Ureter (tissue), 1 donor: Measurements from ENCODE around the gene SPI1. TPM values are rescaled to one million over a fixed set of nuclear protein-coding genes. Genes with fewer than 3 reads are reported as not detected.
A peak's percentile ranks its signal among the peaks of the same experiment; 100 is the strongest.

Source experiments
- DNase-seq: peaks from one replicate; pipeline ENCODE4 v3.0.0-alpha.2; 2020; ENCODE audit warnings: low spot score
- total RNA-seq: library from RNA; stranded (reverse); gene quantifications from one replicate; pipeline ENCODE4 v1.2.4, GENCODE V29; 2023
- donor health status: DM: yes; HTN: yes; CAD: no.

The SPI1 gene
- total RNA-seq: 10.6 TPM

DNA sequence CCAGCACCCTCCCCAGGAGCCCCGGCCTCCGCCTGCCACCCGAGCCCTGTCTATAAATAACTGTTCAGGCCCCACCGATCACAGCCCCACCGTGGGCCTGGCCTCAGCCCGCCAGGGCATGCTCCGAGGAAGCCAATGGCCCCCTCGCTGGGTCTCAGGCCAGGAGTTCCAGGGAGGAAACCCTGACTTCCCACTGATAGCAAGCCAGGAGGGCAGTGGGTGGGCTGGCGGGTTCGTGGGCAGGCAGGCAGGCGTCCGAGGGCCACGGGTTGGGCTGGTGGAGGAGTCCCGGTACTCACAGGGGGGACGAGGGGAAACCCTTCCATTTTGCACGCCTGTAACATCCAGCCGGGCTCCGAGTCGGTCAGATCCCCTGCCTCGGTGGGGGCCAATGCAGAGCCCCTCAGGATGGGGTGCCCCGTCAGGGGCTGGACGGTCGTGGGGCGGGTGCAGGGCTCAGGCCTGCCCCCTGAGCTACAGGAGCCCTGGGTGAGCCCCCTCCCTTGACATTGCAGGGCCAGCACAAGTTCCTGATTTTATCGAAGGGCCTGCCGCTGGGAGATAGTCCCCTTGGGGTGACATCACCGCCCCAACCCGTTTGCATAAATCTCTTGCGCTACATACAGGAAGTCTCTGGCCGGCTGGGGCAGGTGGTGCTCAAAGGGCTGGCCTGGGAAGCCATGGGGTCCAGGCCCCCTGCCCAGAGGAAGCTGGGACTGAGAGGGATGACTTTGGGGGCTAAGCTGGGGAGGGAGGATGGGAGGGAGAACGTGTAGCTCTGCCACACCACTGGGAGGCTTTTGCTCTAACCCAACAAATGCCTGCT lies at the start of gene SPI1:
SPI1 (minus strand) TSS at position 538 of the 826 bp plus-strand sequence; CDS start at position 344, 194 bp downstream.
- no peak for DNase-seq

DNA sequence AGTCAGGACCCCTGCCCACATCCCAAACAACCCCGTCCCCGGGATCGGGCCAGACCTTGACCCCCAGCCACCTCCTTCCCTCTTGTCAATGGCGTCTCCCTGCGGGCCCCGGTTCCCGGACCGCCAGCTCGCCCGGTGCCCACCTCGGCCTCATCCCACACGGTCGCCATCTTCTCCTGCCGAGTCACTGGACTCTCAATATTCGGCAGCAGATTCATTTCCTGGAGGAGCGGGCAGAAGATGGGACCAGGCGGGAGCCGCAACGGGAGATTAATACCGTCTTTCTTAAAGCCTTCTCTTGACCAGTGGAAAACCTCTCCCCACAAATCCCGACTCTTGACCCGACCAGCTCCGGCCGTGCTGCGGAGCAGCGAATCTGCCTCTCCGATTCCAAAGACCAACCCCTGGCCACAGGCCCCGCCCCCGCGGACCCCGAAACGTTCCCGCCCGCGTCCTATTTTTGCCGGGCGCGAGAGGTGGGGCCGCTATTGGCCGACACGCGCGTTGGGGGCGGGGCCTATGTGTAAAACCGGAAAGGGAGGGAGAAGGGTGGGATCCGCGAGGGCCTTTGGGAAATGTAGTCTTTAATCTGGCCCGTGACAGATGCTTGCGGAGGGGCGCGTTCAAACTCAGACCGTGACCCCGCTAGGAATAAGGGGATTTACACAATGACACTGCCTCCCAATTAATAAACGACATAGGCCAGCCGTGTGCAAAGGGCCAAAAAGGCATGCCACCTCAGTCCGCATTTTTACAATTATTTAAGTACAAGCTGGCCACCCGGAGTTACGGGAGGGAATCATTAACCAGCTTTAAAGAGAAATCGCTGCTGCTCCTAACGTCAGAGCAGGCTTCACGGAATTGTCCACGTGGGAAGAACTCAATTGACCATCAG lies 48.0 kb upstream of the SPI1 start, which contains the start of gene PSMC3:
PSMC3 (minus strand) TSS at position 378 of the 895 bp plus-strand sequence; CDS start at position 218, 160 bp downstream.
- peak; percentile 99 for DNase-seq

DNA sequence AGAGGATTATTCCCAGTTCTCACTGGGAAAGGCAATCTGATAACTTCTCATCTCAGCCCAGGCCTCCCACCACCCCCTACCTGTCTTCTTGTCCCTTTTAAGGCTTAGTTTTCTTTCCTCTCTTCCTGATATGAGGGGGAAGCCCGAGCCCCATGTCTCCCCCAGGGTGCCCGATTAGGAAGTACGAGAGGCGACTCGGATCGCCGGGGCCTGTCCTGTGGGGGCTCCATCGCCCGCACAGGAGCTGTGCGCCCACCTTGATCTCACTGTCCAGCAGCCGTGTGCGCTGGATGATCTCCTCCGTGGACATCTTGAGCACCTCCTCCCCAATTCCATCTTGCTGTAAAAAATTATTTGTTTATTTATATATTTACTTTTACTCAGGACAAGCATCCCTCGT lies 47.3 kb upstream of the SPI1 start:
- DNase-seq: no peak

DNA sequence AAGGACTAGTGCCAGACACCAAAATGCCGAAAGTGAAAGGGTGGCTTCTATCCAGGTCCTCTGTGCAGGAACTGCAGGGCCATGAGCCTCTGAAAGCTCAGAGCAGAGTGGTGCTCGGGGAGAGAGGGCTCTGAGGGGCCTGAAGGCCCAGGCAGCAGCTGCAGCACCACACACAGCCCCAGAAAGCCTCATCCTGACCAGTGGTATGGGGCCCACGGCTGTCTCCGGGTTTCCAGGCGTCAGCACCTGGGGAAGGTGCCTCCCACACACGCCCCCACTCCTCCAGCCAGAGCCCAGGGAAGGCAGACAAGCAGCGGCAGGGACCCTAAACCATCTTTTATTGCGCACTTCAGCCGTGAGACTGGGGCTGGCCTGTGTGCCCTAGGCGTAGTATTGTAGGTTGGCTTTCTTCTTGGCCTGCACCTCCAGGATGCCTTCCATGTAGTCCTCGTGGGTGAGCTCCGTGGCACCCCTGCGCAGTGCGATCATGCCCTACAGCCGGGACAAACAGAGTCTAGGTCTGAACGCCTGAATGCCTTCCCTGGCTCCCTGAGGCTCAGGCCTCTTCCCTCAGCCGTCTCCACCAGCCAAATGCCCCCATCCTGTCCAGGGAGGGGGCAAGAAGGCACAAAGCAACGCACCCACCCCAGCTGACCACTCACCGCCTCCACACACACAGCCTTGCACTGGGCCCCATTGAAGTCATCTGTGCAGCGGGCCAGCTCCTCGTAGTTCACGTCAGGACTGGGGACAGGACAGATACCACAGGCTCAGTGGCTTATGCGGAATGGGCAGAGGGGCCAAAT lies 40.3 kb upstream of the SPI1 start:
- no peak for DNase-seq

DNA sequence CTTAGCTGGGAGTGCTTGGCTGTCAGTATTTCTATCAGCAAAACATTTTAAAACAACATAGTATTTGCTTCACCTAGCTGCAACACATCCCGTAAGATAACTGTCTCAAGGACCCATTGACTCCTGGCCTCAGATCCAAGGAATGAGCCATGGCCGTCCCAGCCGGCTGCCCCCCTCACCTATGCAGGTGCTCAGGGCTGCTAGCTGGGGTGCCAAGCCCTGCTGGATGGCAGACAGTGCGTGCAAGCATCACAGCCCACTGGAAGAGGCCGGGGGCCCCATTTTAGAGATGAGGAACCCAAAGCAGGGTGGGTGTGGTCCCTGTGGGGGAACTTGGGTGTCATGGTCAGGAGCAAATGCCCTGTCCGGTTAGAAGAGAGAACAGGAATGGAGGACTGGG lies 39.4 kb upstream of the SPI1 start:
- no peak for DNase-seq

DNA sequence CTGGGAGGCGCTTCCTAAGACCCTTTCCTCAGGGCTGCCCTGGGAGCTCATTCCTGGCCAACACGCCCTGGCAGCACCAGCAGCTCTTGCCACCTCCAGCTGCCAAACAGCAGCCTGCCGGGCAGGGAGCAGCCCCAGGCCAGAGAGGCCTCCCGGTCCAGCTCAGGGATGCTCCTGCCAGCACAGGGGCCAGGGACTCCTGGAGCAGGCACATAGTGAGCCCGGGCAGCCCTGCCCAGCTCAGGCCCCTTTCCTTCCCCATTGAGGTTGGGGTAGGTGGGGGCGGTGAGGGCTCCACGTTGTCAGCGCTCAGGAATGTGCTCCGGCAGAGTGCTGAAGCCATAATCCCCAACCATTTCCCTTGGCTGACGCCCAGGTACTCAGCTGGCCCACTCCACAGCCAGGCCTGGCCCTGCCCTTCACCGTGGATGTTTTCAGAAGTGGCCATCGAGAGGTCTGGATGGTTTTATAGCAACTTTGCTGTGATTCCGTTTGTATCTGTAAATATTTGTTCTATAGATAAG lies 37.7 kb upstream of the SPI1 start:
- DNase-seq: peak; percentile 88

DNA sequence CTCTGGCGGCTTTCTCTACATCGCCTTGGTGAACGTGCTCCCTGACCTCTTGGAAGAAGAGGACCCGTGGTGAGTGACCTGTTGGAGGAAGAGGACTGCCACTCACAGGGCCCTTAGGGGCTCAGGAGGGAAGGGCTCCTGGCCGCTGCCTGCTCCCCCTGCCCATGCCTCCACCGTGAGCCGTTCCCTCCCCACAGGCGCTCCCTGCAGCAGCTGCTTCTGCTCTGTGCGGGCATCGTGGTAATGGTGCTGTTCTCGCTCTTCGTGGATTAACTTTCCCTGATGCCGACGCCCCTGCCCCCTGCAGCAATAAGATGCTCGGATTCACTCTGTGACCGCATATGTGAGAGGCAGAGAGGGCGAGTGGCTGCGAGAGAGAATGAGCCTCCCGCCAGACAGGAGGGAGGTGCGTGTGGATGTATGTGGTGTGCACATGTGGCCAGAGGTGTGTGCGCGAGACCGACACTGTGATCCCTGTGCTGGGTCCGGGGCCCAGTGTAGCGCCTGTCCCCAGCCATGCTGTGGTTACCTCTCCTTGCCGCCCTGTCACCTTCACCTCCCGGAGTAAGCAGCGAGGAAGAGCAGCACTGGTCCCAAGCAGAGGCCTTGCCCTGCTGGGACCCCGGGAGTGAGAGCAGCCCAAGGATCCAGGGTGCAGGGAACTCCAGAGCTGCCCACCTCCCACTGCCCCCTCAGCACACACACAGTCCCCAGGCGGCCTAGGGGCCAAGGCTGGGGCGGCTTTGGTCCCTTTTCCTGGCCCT lies 36.9 kb upstream of the SPI1 start:
- no peak for DNase-seq

DNA sequence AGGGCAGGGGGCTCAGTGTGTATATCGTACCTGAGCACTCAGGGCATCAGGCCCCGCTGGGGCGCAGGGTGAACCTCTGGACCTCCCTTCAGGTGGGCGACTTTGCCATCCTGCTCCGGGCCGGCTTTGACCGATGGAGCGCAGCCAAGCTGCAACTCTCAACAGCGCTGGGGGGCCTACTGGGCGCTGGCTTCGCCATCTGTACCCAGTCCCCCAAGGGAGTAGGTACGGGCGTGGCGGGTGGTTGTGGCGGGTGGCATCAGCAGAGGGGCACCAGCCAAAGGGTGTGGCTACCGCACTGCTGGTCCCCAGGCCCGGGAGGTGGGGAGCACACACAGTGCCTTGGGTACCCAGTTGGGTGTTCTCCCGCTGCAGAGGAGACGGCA lies 36.3 kb upstream of the SPI1 start:
- DNase-seq: no peak

DNA sequence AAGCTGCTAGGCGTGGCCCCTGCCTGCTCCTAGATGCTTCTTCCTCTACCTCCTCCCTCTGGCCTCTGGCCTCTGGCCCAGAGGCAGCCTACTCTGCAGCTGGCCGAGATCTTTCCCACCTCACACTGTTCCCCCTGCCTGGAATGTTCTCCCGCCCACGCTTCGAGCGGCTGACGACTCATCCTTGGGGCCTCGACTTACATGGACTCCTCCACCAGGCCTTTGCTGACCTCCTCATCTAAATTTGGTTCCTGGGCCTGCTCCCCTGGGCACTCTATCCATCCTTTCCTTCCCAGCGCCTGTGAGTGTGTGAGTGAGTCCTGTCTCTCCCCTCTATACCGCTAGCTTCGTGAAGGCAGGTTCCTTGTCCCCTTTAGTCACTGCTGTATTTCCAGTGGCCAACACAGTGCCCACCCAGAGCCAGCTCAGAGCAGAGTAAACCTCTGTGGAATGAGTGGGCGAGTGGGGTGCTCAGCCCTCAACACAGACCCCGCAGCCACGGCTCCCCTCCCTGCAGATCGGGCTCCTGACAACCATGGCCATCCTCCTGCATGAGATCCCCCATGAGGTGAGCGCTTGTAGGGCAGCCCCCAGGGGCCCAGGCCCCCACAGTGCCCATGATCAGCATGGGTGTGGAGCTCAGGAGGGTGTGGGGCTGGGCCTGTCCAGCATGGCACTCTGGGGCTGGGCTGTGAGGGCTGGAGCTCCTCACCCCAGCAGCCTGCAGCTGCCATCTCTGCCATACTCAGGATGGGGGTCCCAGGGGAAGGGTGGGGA lies 35.7 kb upstream of the SPI1 start:
- DNase-seq: no peak

DNA sequence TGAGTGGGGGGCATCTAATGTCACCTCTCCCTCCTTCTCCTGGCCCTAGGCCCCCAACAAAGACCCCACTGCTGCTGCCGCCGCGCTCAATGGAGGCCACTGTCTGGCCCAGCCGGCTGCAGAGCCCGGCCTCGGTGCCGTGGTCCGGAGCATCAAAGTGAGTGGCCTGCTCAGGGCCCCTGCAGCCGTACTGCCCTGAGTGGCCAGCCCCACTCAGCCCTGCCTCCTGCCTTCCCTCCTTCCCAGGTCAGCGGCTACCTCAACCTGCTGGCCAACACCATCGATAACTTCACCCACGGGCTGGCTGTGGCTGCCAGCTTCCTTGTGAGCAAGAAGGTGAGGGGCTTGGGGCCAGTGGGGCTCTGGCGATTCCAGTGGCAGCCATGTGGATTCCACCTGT lies 35.0 kb upstream of the SPI1 start:
- no peak for DNase-seq

DNA sequence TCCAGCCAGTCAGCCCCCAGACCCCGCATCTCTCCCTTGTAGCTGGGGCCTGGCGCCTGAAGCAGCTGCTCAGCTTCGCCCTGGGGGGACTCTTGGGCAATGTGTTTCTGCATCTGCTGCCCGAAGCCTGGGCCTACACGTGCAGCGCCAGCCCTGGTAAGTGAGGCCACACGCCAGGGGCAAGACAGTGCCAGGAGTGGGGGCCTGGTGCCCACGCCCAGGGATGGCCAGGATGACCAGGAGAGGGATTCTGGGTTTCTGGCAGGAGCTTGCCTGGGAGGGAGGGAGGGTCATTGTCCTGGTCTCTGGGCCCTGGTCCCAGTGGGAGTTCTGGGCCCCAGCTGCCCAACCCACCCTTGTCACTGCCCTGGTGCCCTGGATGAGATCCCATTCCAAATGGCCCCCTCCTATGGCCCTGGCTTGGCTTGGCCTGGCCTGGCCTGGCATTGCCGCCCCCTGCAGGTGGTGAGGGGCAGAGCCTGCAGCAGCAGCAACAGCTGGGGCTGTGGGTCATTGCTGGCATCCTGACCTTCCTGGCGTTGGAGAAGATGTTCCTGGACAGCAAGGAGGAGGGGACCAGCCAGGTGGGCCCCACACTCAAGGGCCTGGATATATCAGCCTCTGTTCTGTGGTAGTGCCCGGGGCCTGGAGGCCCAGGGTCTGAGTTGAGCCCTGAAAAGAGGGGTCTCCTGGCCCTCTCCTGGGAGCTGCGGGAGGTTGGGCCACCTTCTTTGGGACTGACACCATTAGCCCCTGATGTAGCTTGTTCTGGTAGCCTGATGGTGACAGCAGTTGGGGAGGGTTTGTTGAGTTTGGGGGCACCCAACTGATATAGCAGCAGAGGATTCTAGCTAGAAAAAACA lies 33.8 kb upstream of the SPI1 start:
- no peak for DNase-seq

DNA sequence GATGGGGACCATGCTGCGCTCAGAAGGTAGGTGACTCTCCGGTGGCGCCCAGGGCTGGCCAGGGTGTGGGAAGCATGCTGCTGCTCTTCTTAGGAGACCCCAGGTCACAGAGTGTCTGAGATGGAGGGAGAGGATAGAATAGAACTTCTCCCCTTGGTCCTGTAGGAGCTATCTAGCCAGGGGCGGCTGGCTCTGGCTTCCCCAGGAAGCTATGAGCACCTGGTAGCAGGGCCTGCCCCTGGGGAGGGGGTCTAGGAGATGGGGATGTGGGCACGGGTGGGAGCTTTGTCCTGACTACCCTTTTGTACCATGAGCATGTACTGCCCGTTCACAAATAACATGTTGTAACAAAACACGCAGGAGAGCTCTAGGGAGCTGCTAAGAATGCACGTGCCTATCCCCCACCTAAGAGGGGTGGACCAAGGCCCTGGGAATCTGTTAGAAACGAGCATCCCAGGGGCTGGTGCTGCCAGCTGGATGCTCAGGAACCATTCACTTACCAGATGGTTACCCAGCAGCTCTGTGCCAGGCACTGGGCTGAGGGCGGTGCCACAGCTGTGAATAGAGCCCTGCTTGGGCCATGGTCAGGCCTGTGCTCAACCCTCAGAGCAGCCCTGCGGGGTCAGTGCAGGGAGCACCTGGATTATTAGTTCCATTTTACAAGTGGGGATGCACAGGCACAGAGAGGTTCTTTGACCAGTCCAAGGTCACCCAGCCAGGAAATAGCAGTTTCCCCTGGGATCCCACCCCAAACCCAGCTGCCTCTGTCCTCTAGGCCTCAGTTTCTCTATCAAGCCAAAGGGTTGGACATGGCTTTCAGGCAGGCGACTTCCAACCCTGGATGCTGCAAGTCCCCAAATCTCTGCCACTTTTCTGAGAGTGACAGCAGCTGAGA lies 32.3 kb upstream of the SPI1 start:
- no peak for DNase-seq

DNA sequence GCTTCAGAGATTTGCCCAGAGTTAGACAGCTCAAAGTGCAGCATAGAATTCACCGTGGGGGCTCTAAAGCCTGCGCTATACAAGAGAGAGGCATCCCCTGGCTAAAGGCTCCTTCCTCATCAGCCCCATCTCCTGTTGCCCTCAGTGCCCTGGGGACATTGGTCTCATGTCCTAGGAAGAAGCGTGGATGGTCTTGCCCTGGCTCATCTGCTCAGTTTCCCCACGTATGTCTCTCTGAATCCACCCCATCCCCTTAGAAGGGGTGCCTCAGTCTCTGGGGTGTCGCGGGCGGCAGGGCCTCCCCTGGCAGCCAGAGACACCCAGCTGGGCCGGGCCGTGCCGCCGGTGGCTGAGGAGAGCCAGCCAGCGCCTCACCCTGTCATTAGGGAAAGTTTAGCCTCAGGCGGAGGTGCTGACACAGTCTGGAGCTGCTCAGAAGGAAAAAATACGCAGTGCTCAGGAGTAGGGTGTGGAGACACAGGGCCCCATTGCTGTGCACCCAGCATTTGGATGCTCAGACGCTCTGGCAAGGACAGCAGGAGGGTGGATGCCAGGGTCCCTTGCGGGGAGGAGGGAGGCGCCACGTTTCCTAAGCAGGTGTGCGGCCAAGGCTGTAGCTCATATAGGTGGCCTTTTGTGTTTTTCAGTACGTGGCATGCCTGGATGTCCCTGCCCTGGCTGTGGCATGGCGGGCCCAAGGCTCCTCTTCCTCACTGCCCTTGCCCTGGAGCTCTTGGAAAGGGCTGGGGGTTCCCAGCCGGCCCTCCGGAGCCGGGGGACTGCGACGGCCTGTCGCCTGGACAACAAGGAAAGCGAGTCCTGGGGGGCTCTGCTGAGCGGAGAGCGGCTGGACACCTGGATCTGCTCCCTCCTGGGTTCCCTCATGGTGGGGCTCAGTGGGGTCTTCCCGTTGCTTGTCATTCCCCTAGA lies 31.4 kb upstream of the SPI1 start:
- no peak for DNase-seq

DNA sequence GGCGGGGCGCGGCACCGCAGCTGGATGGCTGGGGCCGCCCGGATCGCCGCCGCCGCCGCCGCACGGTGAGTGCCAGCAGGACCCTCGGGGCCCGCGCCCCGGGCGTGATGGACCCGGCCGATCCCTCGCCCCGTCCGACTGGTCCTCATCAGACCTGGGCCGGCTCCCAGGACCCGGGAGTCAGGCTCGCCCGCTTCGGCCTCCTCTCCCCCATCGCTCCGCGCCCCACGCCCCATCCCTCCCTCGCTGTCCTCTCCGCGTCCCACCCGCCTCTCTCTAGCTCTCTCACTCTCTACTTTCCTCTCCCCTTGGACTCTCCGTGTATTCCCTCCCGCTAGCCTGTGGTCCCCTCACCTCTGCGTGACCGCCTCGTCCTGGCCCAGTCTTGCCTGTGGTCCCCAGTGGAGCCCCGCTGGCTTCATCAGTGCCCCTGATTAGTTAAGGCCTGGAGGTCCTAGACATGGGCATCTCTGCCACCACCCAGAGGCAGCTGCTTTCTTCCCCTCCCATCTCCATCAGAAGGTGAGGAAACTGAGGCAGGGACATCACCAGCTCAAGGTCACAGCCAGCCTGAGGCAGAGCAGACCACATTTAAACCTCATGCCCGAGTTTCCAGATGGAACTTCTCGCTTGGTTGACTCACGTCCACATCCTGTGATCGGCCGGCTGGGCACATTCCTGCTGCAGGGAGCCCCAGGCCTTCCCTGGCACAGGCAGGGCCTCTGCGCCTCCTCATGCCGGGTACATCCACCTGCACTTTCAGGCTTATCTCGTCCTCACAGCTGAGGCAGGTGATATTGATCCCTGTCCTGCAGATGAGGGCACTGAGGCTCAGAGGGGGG lies 30.5 kb upstream of the SPI1 start:
- peak; percentile 68 for DNase-seq

DNA sequence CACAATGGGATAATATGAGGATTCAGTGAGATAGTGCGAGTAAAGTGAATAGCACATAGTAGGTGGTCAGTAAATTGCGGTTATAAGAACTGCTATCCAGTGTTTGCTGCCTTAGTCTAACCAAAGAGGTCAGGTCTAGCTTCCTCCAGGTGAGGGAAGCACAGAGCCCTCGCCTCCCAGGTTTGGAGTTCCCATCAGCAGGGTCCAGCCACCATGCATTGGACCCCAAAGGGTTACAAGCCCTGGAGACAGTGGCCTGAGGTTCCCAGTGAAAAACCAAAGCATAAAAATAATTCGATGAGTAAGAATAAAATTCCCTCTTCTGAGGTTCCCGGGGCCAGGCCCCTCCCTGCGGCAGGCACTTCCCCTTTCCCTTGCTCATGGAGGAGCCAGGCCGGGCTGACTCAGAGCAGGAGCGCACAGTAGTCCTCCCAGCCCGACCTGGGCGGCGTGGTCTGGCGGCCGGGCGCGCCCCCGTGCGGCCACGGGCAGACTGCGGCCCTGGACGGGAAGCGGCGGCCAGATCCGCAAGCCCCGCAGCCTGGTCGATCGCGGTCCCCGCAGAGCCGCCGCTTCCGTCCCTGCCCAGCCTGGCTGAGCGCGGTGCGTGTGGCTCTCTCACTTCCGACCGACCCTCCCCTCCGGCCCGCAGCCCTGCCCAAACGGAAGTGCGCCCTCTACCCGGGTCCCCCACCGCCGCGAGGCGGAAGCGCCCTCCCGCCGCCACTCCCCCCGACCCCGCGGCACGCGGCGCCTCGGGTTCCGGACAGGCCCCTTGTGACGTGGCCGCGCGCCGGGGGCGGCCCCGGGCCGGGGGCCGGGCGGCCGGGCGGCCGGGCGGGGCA lies 29.6 kb upstream of the SPI1 start, which contains the start of gene SLC39A13:
SLC39A13 (plus strand) TSS at position 845 of the 845 bp plus-strand sequence. CDS start 1,505 bp downstream, outside the sequence.
- DNase-seq: peak; percentile 97
